ENCODE data around the gene RD3L. TPM values are rescaled to one million over a fixed set of nuclear protein-coding genes. Genes with fewer than 3 reads are reported as not detected.

RD3L gene
- total RNA-seq, 1 experiment from 2014 or later, result not detected

DNA sequence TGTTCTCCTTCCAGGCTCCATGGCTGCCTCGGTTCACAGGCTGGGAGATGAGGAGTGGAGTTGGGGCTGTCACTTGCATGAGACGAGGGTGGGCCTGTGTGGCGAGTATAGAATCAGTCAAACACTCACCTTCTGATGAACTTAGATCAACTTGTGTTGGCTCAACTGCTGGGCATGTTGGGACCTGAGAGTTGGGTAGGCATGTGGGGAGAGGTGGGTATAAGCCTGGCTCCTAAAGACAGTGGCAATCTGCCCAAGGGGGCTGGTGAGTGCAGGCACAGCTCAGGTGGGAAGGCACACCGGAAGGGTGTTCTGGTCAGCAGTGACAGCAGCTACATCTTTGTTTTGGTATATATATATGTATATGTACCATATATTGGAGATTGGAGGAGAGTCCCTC is 44.1 kb downstream of the RD3L start:
- Histone ChIP-seq H3K79me1 (ENCODE audit: insufficient read depth, low read depth, low read length, poor library complexity, severe bottlenecking) (no peaks in the 10 kb centered on the region), H3K56ac (ENCODE audit: insufficient read length, low read depth, low read length) (no peak overlapping the region), H3K18ac (ENCODE audit: insufficient read length, low read depth, low read length) (no peak overlapping the region), H2BK15ac (ENCODE audit: low read depth, low read length) (no peak overlapping the region), H4K91ac (ENCODE audit: insufficient read length, low read depth, low read length) (no peak overlapping the region), H2AFZ (ENCODE audit: low read length) (no peak overlapping the region), H3K23ac (ENCODE audit: insufficient read length, low read depth, low read length) (no peak overlapping the region), H4K20me1 (ENCODE audit: control insufficient read depth, insufficient read depth, insufficient read length) (peaks cover 2% of the 10 kb centered on the region), H2BK5ac (ENCODE audit: insufficient read length, low read length) (no peak overlapping the region), H2BK20ac (ENCODE audit: low read depth, low read length, poor library complexity, severe bottlenecking) (no peak overlapping the region), H2AK5ac (ENCODE audit: insufficient read length, low read length) (no peak overlapping the region), H2BK120ac (ENCODE audit: low read depth, low read length, poor library complexity, severe bottlenecking) (no peak overlapping the region), H3K27me3 (ENCODE audit: insufficient read depth, low read length) (no peaks in the 10 kb centered on the region), H3K4me1 (ENCODE audit: insufficient read depth, low read length) (no peaks in the 10 kb centered on the region), H3K9ac (ENCODE audit: extremely low read depth, insufficient read length, low read length) (no peak overlapping the region), H3K79me2 (ENCODE audit: insufficient read depth, low read length) (no peaks in the 10 kb centered on the region), H3K23me2 (ENCODE audit: insufficient read length, low read depth, low read length, poor library complexity, severe bottlenecking) (no peaks in the 10 kb centered on the region), H4K8ac (replicated peaks; ENCODE audit: insufficient read length, low read depth, low read length) (no peak overlapping the region), H3K27ac (ENCODE audit: insufficient read length, low read depth, low read length) (no peak overlapping the region), H3K9me3 (ENCODE audit: control insufficient read depth, low read depth, low read length) (no peaks in the 10 kb centered on the region), H3K4ac (ENCODE audit: low read depth, low read length) (no peak overlapping the region), H3K4me2 (ENCODE audit: insufficient read depth, insufficient read length, low read length) (no peak overlapping the region), H3K14ac (ENCODE audit: insufficient read depth, low read length) (no peak overlapping the region), H3T11ph (ENCODE audit: low read length) (no peak overlapping the region), H2BK12ac (ENCODE audit: insufficient read length, low read depth, low read length) (no peak overlapping the region), H4K5ac (ENCODE audit: insufficient read length, low read depth, low read length) (no peak overlapping the region)
- Mint-ChIP-seq H3K27ac (no peak overlapping the region), H3K4me1 (peaks cover 0 to 6% of the 10 kb centered on the region in 2 experiments; a peak in 2 of 4 replicates), H3K27me3 (ENCODE audit: low read depth) (peaks cover 8% of the 10 kb centered on the region), H3K9me3 (peaks cover 5 to 6% of the 10 kb centered on the region in 2 experiments), H3K36me3 (ENCODE audit: insufficient read depth in 1 of 3, low read depth in 3 of 3) (peaks cover 3 to 5% (median 5%) of the 10 kb centered on the region in 3 experiments; a peak in 3 of 7 replicates), H3K4me3 (no peak overlapping the region)
- no peak for DNase-seq
- WGBS (ENCODE audit: extremely low coverage, insufficient read length, low lambda C conversion rate), result no CpG with 5 or more reads among the region's 4 CpGs
- TF ChIP-seq, protein P1, sequence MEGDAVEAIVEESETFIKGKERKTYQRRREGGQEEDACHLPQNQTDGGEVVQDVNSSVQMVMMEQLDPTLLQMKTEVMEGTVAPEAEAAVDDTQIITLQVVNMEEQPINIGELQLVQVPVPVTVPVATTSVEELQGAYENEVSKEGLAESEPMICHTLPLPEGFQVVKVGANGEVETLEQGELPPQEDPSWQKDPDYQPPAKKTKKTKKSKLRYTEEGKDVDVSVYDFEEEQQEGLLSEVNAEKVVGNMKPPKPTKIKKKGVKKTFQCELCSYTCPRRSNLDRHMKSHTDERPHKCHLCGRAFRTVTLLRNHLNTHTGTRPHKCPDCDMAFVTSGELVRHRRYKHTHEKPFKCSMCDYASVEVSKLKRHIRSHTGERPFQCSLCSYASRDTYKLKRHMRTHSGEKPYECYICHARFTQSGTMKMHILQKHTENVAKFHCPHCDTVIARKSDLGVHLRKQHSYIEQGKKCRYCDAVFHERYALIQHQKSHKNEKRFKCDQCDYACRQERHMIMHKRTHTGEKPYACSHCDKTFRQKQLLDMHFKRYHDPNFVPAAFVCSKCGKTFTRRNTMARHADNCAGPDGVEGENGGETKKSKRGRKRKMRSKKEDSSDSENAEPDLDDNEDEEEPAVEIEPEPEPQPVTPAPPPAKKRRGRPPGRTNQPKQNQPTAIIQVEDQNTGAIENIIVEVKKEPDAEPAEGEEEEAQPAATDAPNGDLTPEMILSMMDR (conservative IDR thresholded peaks at IDR 0.05), result no peak

Data from H9 (cell line).